Panc1 (cell line): ENCODE results near the gene BHLHE40. TPM values are rescaled to one million over a fixed set of nuclear protein-coding genes. Genes with fewer than 3 reads are reported as not detected.

Experiments
- ATAC-seq: fragments of 200-7000 bp; cut with Tn5 transposase; 2 replicates; pipeline ENCODE4 v1.9.1; 2020; ENCODE audit warnings: mild to moderate bottlenecking, moderate library complexity
- BruUV-seq: library from RNA; stranded (reverse); fragments of 400-500 nt; replicated peaks from 2 replicates; lab custom pipeline; 2021; lab: Mats Ljungman, UMichigan
- CTCF ChIA-PET: fragments of 300-600 bp; sonication (Branson Sonifier 250); formaldehyde crosslinking; loops from one replicate; lab custom pipeline; 2022; ENCODE audit warnings: antibody characterized with exemption; lab: Charles Lee
- POLR2A ChIA-PET: fragments of 300-600 bp; sonication (Branson Sonifier 250); formaldehyde crosslinking; loops from one replicate; lab custom pipeline; 2022; ENCODE audit warnings: antibody characterized with exemption; lab: Charles Lee
- DNase-seq: peaks from one replicate; pipeline ENCODE4 v3.0.0-alpha.2; 2010; ENCODE audit warnings: low read depth, low spot score
- H3K27ac ChIP-seq: 2 replicates; pipeline ENCODE4 v1.5.1; 2011; ENCODE audit warnings: mild to moderate bottlenecking, low read length, inconsistent platforms
- H3K27me3 ChIP-seq: fragments of 200-500 bp; sonication (Bioruptor generic); 2 replicates; pipeline ENCODE4 v1.6.0; 2014; ENCODE audit warnings: low read length, inconsistent platforms; ENCODE audit not compliant: control insufficient read depth, insufficient read depth
- H3K36me3 ChIP-seq: fragments of 200-500 bp; sonication (Bioruptor generic); 2 replicates; pipeline ENCODE4 v1.5.1; 2014; ENCODE audit warnings: inconsistent platforms, mild to moderate bottlenecking, low read length, moderate library complexity; ENCODE audit not compliant: control insufficient read depth, insufficient read depth
- H3K4me1 ChIP-seq: 2 replicates; pipeline ENCODE4 v1.5.1; 2011; ENCODE audit warnings: inconsistent platforms, mild to moderate bottlenecking, low read length, moderate library complexity; ENCODE audit not compliant: control insufficient read depth, insufficient read depth
- H3K4me3 ChIP-seq, 2 experiments: 2 replicates each; pipeline ENCODE4 v1.5.1; 2011 to 2012; ENCODE audit warnings: low read depth in 2 of 2, low read length in 2 of 2, mild to moderate bottlenecking in 2 of 2, inconsistent platforms in 1 of 2, moderate library complexity in 1 of 2
- H3K9me3 ChIP-seq: fragments of 200-500 bp; sonication (Bioruptor generic); 2 replicates; pipeline ENCODE4 v1.5.1; 2014; ENCODE audit warnings: low read depth, mild to moderate bottlenecking, inconsistent platforms, low read length, moderate library complexity; ENCODE audit not compliant: control insufficient read depth, insufficient read depth
- POLR2AphosphoS5 ChIP-seq: IDR thresholded peaks from 2 replicates; pipeline ENCODE4 v1.6.1; 2012; ENCODE audit warnings: mild to moderate bottlenecking, low read depth, low read length, moderate library complexity
- SIN3A ChIP-seq: IDR thresholded peaks from 2 replicates; pipeline ENCODE4 v1.6.1; 2012; ENCODE audit warnings: low read depth, mild to moderate bottlenecking, low read length, moderate library complexity, borderline replicate concordance; ENCODE audit not compliant: insufficient read depth
- TCF7L2 ChIP-seq: IDR thresholded peaks from 2 replicates; pipeline ENCODE4 v1.6.1; 2011; ENCODE audit warnings: mild to moderate bottlenecking, low read depth, low read length, inconsistent platforms
- in situ Hi-C: cut with HindIII; loops from 2 replicates; pipeline ENCODE4 v1.10.0; 2016; ENCODE audit warnings: low sequenced_read_pairs, low pct_unique_long_range_greater_than_20kb
- intact Hi-C: fragments of 100-400 bp; cut with micrococcal nuclease; formaldehyde crosslinking; loops from one replicate; pipeline ENCODE4 v1.10.0; 2022; ENCODE audit not compliant: unreplicated experiment
- total RNA-seq: library from RNA; stranded (reverse); gene quantifications from one replicate; pipeline ENCODE4 v1.2.1, GENCODE V29; 2021; ENCODE audit not compliant: unreplicated experiment
- TF ChIP-seq, protein P1 (sequence below): fragments of 450-650 bp; IDR thresholded peaks from 2 replicates; pipeline ENCODE4 v1.5.1; 2017; ENCODE audit warnings: mild to moderate bottlenecking
- TF ChIP-seq, protein P2 (sequence below), 2 experiments: IDR thresholded peaks; 2 replicates each; pipeline ENCODE4 v1.6.1; 2011 to 2012; ENCODE audit warnings: low read depth in 2 of 2, control low read depth in 1 of 2, low read length in 1 of 2, mild to moderate bottlenecking in 1 of 2, moderate library complexity in 1 of 2; ENCODE audit not compliant: insufficient read depth in 1 of 2

BHLHE40 gene
- total RNA-seq, 1 experiment from 2014 or later, result 78.4 TPM

DNA sequence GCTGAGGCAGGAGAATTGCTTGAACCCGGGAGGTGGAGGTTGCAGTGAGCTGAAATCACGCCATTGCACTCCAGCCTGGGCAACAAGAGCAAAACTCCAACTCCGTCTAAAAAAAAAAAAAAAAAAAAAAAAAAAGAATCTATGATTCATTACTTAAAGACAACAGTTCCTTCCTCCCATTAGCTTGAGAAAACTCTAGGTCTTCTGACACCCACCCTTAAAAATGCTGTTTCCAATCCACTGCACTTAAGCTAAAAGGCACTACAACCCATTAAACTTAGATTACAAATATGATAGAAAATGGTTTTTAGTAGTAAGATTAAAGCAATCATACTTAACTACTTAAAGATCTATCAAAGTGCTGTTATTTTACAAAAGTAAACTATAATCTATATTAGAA is 40.0 kb upstream of the BHLHE40 start:
- H3K9me3 ChIP-seq, result no peaks in the 10 kb centered on the region
- in situ Hi-C loops (no loop called here), intact Hi-C loops (no loop called here)
- peaks cover 2% of the 10 kb centered on the region; the same call in 1 of the 2 replicates for H3K36me3 ChIP-seq
- ATAC-seq (no peak), DNase-seq (no peak)
- H3K27me3 ChIP-seq, result no peaks in the 10 kb centered on the region
- H3K4me1 ChIP-seq, result no peaks in the 10 kb centered on the region
- no TSS peak for BruUV-seq
- no peak overlapping the region for H3K4me3 ChIP-seq
- ChIA-PET CTCF (no interaction called here), POLR2A (no interaction called here)
- TF ChIP-seq TCF7L2 (no peak), SIN3A (no peak), POLR2AphosphoS5 (no peak)
- TF ChIP-seq, protein P1, sequence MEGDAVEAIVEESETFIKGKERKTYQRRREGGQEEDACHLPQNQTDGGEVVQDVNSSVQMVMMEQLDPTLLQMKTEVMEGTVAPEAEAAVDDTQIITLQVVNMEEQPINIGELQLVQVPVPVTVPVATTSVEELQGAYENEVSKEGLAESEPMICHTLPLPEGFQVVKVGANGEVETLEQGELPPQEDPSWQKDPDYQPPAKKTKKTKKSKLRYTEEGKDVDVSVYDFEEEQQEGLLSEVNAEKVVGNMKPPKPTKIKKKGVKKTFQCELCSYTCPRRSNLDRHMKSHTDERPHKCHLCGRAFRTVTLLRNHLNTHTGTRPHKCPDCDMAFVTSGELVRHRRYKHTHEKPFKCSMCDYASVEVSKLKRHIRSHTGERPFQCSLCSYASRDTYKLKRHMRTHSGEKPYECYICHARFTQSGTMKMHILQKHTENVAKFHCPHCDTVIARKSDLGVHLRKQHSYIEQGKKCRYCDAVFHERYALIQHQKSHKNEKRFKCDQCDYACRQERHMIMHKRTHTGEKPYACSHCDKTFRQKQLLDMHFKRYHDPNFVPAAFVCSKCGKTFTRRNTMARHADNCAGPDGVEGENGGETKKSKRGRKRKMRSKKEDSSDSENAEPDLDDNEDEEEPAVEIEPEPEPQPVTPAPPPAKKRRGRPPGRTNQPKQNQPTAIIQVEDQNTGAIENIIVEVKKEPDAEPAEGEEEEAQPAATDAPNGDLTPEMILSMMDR, result no peak
- TF ChIP-seq, protein P2, sequence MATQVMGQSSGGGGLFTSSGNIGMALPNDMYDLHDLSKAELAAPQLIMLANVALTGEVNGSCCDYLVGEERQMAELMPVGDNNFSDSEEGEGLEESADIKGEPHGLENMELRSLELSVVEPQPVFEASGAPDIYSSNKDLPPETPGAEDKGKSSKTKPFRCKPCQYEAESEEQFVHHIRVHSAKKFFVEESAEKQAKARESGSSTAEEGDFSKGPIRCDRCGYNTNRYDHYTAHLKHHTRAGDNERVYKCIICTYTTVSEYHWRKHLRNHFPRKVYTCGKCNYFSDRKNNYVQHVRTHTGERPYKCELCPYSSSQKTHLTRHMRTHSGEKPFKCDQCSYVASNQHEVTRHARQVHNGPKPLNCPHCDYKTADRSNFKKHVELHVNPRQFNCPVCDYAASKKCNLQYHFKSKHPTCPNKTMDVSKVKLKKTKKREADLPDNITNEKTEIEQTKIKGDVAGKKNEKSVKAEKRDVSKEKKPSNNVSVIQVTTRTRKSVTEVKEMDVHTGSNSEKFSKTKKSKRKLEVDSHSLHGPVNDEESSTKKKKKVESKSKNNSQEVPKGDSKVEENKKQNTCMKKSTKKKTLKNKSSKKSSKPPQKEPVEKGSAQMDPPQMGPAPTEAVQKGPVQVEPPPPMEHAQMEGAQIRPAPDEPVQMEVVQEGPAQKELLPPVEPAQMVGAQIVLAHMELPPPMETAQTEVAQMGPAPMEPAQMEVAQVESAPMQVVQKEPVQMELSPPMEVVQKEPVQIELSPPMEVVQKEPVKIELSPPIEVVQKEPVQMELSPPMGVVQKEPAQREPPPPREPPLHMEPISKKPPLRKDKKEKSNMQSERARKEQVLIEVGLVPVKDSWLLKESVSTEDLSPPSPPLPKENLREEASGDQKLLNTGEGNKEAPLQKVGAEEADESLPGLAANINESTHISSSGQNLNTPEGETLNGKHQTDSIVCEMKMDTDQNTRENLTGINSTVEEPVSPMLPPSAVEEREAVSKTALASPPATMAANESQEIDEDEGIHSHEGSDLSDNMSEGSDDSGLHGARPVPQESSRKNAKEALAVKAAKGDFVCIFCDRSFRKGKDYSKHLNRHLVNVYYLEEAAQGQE (IDR thresholded peaks at IDR 0.05; ENCODE audit: insufficient read depth in 1 of 2, low read depth in 2 of 2, low read length in 1 of 2), result no peak
- no peak overlapping the region for H3K27ac ChIP-seq

DNA sequence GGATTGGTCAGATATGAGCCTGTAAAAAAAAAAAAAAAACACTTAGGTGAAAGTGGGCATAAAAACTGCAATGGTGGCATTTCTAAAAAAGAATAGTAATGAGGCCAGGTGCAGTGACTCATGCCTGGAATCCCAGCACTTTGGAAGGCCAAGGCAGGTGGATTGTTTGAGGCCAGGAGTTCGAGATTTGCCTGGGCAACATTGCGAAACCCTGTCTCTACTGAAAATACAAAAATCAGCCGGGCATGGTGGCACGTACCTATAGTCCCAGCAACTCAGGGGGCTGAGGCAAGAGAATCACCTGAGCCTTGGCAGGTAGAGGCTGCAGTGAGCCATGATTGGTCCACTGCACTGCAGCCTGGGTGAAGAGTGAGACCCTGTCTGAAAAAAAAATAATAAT is 38.3 kb upstream of the BHLHE40 start:
- Histone ChIP-seq H3K4me1 (no peaks in the 10 kb centered on the region), H3K9me3 (no peaks in the 10 kb centered on the region), H3K27ac (no peak overlapping the region), H3K27me3 (no peaks in the 10 kb centered on the region), H3K36me3 (peaks cover 2% of the 10 kb centered on the region; the same call in 1 of the 2 replicates), H3K4me3 (no peak overlapping the region)
- no peak for DNase-seq
- POLR2A ChIA-PET, result interaction anchor here (0.7 kb wide), 1 partner anchor 159 kb away, joined by 5 read pairs; no protein-coding TSS in a partner anchor
- no TSS peak for BruUV-seq
- in situ Hi-C loops (no loop called here), intact Hi-C loops (no loop called here)
- CTCF ChIA-PET, result no interaction called here
- TF ChIP-seq TCF7L2 (no peak), POLR2AphosphoS5 (no peak), SIN3A (no peak)
- TF ChIP-seq, protein P2 (IDR thresholded peaks at IDR 0.05; ENCODE audit: insufficient read depth in 1 of 2, low read depth in 2 of 2, low read length in 1 of 2), result no peak
- TF ChIP-seq, protein P1, result no peak
- no peak for ATAC-seq
